ENCODE measurements around the gene DPYD.
A peak's percentile ranks its signal among the peaks of the same experiment; 100 is the strongest.

DPYD gene

DNA sequence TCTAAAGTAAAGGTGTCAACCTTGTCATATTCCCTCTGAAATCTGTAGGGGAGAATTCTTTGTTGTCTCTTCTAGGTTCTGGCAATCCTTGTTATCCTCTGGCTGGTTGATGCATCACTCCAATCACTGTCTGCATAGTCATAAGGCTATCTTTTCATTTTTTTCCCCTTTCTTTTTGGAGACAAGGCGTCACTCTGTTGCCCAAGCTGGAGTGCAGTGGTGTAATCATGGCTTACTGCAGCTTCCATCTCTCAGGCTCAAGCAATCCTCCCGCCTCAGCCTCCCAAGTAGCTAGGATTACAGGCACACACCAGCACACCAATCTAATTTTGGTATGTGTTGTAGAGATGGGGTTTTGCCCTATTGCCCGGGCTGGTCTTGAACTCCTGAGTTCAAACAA lies 12.9 kb downstream of the DPYD start:
- FAIRE-seq (no peak), DNase-seq (ENCODE audit: low spot score) (no peak)

DNA sequence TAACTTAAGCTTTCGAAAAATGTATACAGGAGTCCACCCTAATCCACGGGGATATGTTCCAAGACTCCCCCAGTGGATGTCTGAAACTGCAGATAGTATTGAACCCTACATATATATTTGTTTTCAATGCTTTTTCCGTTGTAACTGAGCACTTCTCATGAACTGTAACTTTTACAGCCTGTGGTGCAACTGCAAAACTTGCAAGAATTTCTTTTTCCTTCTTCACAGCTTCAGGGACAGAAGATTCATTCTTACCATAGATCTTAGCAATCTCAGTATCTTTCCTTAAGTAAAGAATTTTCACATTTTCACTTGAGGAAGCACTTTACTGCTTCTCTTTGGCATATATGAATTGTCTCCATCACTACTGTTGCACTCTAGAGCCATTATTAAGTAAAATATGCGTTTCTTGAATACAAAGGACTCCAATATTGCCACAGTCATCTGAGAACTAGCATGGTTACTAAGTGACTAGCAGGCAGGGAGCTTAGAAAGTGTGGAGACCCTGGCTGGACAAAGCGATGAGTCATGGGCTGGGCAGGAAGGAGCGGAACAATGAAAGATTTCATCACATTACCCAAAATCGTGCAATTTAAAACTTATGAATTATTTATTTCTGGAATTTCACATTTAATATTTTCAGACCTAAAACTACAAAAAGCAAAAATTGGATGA lies 14.1 kb downstream of the DPYD start:
- DNase-seq (ENCODE audit: low spot score) = peak; percentile 83
- peak; percentile 94 for FAIRE-seq

DNA sequence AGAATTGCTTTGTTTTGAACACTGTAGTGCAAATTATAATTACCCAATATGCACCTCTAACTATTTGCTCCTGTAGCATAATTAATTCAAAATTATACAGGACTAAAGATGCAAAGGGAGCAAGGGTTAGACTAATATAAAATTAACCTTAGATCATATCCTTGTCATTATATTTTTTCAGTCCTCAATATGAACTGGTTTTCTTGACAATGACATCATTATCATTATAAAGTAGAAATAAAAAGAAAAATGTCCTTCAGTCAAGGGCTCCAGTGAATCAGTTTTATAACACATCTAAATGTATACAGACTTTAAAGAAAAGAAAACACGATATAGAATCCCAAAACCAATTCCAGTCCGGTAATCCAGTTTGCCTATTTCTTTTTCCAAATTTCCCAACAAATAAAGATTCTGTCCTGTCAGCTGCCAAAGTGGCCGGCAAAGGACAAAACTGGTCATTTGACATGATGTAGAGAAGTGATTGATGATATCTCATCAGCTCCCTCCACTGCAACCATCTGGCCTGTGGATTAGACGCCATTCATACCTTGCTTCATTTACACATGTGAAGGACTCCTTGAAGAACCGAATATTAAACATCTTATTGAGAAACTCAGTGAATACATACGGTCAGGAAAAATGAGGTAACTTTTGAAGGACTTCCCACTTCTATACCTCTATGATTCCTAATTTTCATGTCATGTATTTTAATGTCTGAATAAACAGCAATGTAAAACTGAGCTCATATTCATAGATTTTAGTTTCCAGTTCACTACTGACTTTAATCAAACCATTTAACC lies 15.5 kb downstream of the DPYD start:
- FAIRE-seq = no peak
- no peak for DNase-seq (ENCODE audit: low spot score)

DNA sequence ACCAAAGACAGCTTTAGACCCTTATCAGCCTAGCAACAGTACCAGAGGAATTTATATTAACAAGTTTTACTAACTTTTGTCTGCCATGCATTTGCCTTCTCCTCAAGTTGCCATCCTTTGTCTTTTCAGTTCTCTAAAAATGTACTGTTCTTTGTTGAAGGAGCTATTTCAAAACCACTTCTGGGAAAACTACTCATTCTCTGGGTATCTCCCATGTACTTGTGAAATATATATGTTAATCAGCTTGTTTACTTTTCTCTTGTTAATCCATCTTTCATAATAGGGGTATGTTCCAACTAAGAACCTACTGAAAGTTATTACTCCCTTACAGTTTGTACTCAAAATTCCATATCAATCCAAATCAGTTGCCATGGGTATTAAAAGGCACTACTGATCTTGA lies 16.3 kb downstream of the DPYD start:
- no peak for FAIRE-seq
- no peak for DNase-seq (ENCODE audit: low spot score)

DNA sequence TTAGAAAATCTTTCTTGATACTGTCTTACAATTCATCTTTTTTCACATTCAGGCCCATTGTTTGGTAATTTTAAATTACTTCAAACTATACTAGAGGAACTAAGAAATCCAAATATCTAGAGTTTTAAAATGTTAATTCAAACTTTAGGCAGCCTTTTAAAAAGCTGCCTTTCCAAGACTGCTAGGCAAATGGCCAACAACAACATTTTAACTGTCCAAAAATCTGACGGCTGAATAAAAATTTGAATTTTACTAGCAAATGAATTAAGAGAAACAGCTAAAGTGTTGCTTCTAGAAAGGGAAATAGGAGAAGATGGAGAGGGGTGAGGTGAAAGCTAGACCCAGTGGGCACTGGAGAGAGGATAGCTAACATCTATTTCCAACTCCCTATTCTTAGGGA lies 17.2 kb downstream of the DPYD start:
- DNase-seq (ENCODE audit: low spot score) (no peak), FAIRE-seq (no peak)

DNA sequence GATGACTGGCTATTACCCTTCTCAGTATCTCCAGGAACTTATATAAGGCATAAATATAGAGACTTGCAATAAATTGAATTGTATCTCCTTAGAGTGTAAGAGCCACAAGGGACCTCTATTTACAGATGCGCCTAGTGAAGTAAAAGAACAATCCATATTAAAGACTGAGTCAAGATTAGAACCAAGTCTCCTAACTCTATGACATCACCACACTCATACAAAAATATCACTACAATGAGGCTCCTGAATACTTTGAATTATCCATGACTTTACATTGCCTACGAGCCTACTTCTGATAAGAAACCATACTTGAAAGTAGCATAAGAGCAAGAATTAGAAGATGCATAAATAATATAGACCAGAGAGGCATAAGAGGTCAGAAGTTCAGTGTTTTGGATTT lies 18.8 kb downstream of the DPYD start:
- no peak for DNase-seq (ENCODE audit: low spot score)
- FAIRE-seq = no peak

DNA sequence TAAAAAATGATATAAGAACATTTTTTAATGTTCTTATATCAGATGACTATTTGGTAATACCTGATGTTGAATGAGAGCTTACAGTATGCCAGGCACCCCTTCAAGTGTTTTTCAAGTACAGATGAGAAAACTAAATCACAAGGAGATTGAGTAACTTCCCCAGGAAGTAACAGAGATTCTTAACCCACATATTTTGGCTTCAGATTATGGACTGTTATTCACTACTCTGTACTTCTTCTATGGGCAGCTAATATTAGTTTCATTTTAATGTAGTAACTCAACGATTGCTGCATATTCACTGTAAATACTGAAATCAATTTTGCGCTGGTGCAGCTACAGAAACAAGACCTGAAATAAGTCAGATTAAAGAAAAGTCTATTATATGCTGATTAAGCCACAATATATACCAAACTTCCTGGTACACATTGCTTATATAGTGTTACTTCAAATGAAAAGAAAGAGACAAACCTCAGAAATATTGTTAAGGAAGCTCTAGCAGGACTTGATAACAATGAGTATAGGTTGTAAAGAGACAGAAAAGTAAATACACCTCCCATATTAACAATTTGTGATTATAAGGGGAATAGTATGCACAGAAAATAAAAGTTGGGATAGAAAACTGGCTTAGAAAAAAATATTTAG lies 19.7 kb downstream of the DPYD start:
- FAIRE-seq (no peak), DNase-seq (ENCODE audit: low spot score) (no peak)

DNA sequence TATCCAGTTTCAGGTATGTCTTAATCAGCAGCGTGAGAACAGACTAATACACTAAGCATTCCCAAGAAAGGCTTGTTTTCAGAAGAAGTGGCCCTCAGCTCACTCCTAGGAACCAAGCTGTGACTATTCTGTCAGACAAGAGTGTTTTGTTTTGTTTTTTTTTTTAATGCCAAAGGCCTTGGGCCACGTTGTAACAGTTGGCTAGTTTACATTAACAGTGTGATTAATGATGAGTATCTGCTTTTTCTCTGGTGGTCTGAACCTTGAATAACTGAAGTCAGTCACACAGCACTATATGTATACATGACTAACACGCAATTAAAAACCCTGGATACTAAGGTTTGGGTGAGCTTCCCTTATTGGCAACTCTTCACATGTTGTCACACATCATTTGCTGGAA lies 21.9 kb downstream of the DPYD start:
- FAIRE-seq = no peak
- peak; percentile 32 for DNase-seq (ENCODE audit: low spot score)

DNA sequence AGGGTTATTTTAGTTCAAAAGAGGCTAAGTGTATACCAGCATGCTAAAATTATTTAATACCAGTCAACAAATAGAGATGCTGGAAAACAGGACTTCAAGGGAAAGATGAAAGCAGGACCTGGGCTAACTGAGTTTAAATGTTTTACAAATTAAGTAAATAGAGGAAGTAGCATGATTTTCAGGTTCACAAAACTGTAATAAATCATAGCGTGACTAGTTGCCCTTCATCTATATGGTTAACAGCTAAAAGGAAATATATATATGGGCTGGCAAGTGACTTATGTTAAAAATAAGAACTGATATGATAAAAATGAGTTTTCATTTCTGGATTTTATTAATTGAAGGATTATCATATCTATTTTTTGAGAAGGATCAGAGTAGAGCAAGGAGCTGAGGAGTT lies 25.6 kb downstream of the DPYD start:
- FAIRE-seq (no peak), DNase-seq (ENCODE audit: low spot score) (no peak)

DNA sequence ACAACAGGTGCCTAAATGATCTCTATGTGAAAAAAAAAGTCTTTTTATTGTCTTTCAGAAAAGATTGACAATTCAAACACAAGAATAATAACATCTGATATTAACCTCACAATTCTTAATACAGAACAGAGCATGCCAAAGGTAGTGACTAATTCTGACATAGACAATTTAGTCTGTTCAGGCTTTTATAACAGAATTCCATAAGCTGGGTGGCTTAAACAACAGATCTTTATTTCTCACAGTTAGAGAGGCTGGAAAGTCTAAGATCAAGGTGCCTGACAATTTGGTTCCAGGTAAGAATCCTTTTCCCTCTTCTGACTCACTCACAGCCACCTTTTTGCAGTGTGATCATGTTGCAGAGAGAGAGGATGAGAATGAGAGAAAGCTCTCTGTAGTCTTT lies 27.0 kb downstream of the DPYD start:
- FAIRE-seq (peak; percentile 39), DNase-seq (ENCODE audit: low spot score) (no peak)

DNA sequence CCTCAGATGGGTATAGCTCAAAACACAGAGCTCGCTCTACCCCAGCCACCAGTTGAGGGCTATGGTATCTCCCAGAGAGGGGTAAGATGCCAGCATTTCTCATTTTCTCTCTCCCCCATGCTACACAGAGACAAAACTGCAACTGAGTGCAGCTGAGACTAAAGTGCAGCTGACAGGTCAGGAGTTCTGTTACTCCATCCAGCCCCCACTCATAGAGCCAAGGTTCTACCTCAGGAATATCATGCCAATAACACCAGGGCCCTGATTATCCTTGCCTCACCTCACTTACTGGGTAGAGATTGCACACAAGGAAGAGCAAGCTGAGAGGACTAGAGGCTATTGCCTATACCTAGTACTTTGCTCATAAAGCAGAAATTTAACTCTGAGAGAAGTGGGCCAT lies 34.6 kb downstream of the DPYD start:
- FAIRE-seq = no peak

DNA sequence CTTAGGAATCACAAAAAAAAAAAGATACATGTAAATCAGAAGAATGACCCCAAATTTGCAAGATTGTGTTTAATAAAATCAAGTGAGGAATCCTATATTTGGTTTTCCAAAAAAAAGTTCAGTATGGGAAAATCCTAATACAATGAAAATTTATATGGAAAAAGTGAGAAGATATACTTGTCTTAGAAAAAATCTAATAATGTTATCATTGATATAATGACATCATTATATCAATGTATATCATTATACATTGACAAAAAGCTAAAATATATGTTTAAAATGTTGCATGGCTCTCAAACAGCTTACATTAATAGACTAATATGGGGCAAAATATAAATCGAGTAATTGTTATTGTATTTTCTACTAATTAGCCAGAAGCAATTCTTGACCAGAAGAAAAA lies 37.0 kb downstream of the DPYD start:
- peak; percentile 38 for FAIRE-seq
- DNase-seq (ENCODE audit: low spot score) = no peak

More for the DNA sequence above, 34.6 kb downstream of the DPYD start:
- no peak for DNase-seq (ENCODE audit: low spot score)

DNA sequence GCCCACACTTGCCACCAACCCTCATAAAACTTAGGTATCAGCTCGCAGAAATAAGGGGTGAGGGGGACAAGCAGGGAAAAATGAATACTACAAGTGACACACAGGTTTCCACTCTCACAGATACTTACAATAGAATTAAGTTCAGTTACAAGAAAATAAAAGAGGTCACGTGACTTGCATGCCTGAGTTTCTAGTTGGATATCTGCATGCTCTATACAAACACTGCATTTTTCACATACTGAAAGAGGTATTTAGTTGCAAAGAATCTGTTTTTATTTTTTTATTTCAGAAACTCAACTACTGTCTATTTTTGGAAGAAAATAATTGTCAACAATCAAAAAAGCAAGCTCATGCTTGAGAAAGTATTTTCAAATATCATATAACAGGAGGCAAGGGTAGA lies 43.5 kb downstream of the DPYD start:
- FAIRE-seq (no peak), DNase-seq (ENCODE audit: low spot score) (no peak)

DNA sequence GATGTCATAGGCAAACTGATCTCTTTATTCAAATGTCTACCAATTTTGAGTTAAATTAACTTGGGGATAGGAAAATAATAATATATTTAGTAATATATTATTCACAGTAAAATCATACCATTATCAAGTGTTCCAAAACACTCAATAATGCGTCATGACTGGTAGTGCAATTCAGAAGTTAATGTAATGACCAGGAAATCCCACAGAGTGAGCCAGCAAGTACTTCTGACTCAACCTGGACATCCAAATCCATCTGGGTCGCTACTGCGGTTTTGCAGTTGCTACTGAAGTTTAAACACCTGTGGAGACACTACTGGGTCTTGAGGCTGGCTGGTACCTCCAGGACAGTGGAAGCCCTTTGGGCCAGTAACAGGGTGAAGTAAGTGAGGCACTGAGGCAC lies 44.8 kb downstream of the DPYD start:
- no peak for DNase-seq (ENCODE audit: low spot score)
- no peak for FAIRE-seq

DNA sequence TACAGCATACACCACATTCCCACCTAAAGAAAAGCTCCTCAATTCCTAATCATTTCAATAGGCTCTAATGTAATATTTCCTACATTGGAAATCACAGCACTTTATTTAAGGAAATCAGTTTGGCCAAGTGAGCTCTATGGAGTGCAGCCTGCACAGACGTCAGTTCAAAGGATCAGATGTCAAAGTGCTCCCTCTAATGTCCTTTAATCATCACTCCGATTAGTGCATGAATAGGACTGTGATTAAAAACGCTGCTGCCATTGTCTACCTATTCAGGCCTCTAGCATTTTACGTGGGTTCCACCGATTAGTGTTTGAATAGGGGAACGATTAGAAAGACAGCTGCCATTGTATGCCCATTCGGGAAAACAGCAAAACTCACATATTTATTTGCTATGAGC lies 50.2 kb downstream of the DPYD start:
- DNase-seq (ENCODE audit: low spot score) (no peak), FAIRE-seq (no peak)

DNA sequence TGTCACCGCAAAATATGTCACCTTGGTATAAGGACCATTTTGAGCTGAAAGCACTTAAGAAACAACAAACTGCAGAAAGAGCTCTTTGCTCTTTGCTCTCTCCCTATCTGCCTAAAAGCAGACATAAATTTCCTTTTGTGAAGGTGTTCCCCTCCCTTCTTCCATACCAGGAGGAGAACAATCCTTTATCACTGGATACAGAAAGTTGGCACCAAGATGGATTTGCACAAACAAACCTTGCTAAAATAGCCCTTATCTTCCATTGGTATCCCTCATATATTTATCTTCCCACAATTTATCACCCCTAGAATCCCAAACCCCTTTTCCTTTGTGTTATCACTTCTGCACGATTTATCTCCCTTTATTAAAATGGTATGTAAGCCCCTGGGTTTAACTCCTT lies 51.4 kb downstream of the DPYD start:
- DNase-seq (ENCODE audit: low spot score) (no peak), FAIRE-seq (no peak)

DNA sequence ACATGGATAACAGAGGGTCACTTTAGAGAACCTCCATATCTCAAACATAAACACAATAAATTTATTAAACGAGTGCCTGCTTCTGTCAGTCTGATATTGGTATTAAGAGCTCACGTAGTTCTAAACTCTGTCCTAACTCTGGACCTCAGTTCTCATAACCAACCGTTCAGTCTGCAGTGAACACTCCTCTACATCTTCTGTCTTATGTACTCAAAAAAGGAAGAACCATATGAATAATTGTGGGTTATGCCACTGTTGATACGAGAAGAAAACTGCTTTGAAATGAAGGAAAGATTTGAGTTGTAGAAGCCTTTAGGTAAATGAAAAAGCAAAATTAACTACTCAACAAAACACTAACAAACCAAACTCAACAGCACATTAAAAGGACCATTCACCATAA lies 53.7 kb downstream of the DPYD start:
- FAIRE-seq (no peak), DNase-seq (ENCODE audit: low spot score) (no peak)

DNA sequence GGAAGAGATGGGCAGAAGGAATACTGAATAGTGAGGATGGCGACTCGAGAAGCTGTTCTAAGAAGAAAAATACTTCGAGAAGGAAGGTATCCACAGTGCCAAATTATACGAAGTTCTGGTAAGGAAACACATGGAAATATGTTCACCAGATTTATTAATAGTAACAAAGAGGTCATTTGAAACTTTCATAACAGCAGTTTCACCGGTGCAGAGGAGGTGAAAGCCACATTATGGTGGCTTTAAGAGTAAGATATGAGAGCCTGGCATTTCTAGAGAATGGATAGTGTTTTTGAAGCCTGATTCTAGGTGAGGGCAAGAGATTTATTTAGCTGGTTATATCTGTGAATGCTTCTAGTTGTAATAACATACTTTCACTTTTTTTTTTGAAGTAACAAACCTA lies 56.2 kb downstream of the DPYD start:
- DNase-seq (ENCODE audit: low spot score) (no peak), FAIRE-seq (no peak)

DNA sequence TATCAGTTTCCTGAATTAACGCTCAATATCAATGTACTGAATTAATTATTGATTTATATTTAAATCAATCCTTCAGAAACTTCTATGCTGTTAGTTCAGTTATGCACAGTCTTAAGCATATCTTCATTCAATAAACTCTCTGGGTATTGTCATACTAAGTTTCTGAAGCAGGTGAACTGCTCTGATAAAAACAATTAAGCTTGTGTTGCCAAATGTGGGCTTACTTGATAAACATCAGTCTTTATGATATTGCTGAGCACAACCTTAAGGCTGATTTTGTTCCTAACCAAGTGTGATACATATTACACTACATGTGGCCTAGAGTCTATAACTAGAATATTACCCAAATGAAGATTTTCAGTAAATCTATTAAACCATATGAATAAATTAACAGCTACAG lies 67.6 kb downstream of the DPYD start:
- FAIRE-seq = no peak

DNA sequence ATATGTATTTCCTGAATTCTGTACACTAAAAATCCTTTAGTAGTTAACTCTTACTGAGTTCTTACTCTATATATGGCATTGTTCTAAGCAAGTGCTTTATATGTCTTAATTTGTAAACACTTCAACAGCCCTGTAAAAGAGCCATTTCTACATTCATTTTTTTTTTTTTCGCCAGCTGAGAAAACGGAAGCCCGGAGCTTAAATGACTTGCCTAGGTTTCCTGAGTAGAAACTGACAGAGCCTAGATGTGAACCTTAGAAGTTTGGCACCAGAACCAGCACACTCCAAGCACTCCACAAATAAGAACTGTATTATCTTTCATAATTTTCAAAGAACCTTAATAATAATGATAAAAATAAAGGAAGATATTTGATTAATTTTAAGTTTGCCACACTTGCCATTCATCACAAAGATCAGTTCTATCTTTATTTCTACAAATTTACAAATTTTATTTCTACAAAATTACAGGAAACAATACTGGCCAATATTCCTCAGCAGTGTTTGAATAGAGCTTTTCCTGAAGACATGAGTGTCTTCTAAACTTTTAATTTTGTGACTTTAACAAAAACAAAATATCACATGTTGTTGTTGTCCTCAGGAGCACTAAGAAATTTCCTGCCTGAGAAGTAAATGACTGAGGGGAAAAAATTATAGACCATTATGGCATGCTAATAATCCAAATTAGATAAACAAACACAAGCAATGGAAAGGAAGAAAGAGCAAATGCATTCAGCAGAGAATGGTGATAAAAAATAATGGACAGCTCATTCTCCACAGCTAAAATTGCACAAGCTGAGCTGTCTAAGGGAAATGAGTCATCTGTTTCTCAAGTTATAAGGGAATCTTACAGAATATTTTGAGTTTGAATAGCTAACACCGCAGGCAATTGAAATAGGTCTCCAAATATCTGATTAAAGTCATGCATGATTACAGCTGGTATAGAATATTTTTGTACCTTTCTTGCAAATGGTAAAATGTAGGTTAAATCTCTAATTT lies 71.2 kb downstream of the DPYD start:
- FAIRE-seq (peak; percentile 95), DNase-seq (ENCODE audit: low spot score) (peak; percentile 61)

More for the DNA sequence above, 67.6 kb downstream of the DPYD start:
- DNase-seq (ENCODE audit: low spot score) = no peak

DNA sequence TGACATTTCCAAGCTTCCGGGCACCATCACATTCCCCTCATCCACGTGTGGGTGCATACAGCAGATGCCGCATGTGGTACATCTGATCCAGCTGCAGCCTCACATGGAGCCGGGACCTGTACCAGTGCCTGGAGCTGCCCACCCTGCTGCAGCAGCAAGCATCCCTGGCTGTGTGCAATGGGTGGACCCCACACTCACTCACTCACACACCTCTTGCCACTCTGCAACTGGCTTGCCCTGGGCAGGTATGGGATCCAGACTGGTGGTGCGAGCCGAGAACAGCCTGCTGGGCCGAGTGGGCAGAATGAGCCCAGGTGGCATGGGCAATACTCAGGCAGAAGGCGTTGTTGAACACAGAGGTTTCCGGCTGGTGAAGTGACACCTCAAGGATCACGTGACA lies 75.0 kb downstream of the DPYD start:
- no peak for DNase-seq (ENCODE audit: low spot score)
- FAIRE-seq = no peak
